Heart left ventricle (tissue), 13 donors: ENCODE data around the gene RIMS1.

ENCODE experiments used
- CTCF ChIP-seq, 12 donors: fragments of 200-600 bp; sonication (generic) in 4 of 12; IDR thresholded peaks; one replicate each; pipeline versions ENCODE4 v1.5.0 to v1.8.0; 2018 to 2022; ENCODE audit warnings: antibody characterized with exemption in 12 of 12, mild to moderate bottlenecking in 5 of 12
- POLR2A ChIP-seq, 2 donors: fragments of 450-650 bp; IDR thresholded peaks; one replicate each; pipeline ENCODE4 v1.6.1; 2017; ENCODE audit warnings: antibody characterized with exemption in 2 of 2, mild to moderate bottlenecking in 2 of 2, moderate library complexity in 2 of 2
- donor health status: ischemic (EF 13 %, LVEDD 7.1; RV severe dilation, severe dysfunction).
- donor health status: DM: no; HTN: yes; CAD: no.
- donor health status: DM: no; HTN: no; CAD: no.
- donor health status: ischemic (EF 25% LVEDD 6.9; RV normal size, moderate dysfunction).
- donor health status: ischemic (EF 25% LVEDD 5.7; RV mildly dilated, moderate dysfunction).
- donor health status: ischemic (EF 35%, LVEDD 5.7; RV mildly dilated, moderate dysfunction).
- donor health status: nonischemic (EF 11% LVEDD 7.7; RV severe dilation, severe dysfunction).
- donor health status: DM: yes; HTN: yes; CAD: no.
- donor health status: PGD.
- donor health status: ischemic (EF 29% LVEDD 5.4; RV normal size, mild dysfunction).
- donor health status: nonischemic (EF 23%, LVEDD 6.1; RV moderate dilation, normal function).

- TF ChIP-seq POLR2A (IDR thresholded peaks at IDR 0.05) (no peak), CTCF (IDR thresholded peaks at IDR 0.05) (no peak)
Measured at GRCh38 chr6:71902261-71902660, 15.9 kb downstream of the RIMS1 start.
